GM12801 (cell line): Measurements from ENCODE around the gene GRAMD1A.

Experiments
- TF ChIP-seq, protein P1 (sequence below): IDR thresholded peaks from one replicate; pipeline ENCODE4 v1.5.1; 2011; ENCODE audit warnings: control low read depth; ENCODE audit not compliant: insufficient read length; ENCODE audit errors: extremely low read depth

Gene GRAMD1A

DNA sequence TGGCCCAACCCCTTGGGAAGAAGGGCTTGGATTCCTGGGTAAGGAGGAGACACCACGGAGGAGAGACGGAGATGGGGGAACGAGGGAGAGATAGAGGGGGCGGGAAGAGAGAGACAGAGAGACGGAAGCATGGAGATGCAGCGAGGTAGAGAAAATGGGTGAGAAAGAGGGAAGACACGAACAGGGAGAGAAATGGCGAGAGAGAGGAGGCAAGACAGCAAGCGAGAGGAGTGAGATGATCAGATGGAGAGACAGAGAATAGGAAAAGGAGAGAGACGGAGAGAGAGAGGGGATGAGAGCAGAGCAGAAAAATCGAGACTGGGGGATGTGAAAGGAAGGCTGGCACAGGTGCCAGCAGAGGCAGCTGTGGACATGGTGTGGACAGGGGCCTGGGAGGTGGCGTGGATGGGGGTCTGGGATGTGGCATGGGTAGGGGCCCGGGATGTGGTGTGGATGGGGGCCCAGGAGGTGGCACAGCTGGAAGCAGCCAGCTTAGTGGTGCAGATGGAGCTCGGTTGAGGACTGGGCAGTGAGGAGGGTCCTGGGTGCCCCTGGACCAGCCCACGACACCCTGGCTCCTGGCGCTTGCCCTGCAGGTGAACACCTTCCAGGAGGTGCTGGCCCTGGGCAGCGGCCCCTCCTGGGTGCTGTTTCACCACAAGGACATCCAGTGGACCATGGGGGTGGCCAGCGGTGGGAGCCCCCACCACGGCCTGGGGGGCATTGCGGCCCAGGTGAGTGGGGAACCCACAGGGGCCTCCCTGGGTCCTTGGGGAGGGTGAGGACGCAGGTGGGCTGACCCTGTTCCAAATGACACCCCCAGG lies 75.3 kb downstream of the GRAMD1A start:
- TF ChIP-seq, protein P1, sequence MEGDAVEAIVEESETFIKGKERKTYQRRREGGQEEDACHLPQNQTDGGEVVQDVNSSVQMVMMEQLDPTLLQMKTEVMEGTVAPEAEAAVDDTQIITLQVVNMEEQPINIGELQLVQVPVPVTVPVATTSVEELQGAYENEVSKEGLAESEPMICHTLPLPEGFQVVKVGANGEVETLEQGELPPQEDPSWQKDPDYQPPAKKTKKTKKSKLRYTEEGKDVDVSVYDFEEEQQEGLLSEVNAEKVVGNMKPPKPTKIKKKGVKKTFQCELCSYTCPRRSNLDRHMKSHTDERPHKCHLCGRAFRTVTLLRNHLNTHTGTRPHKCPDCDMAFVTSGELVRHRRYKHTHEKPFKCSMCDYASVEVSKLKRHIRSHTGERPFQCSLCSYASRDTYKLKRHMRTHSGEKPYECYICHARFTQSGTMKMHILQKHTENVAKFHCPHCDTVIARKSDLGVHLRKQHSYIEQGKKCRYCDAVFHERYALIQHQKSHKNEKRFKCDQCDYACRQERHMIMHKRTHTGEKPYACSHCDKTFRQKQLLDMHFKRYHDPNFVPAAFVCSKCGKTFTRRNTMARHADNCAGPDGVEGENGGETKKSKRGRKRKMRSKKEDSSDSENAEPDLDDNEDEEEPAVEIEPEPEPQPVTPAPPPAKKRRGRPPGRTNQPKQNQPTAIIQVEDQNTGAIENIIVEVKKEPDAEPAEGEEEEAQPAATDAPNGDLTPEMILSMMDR: no peak

DNA sequence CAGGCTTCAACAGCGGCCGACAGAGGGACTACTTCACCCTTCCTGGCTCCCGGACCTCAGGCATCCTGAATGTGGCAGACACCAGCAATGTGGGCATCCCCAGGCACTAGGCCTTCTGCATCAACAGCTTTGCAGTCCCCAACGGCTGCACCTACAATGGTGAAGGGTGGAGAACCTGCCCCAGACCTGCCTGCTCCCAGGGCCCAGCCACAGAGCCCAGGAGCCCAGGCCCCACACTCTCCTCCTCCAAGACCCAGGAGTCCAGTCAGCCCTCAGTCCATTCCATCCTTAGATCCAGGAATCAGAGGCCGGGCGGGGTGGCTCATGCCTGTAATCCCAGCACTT lies 75.9 kb downstream of the GRAMD1A start:
- TF ChIP-seq, protein P1: no peak
